Testis (tissue), 2 donors: ENCODE measurements around the gene ARHGDIA.

Experiments
- CTCF ChIP-seq, 3 experiments: fragments of 450-650 bp in 2 of 3; fragments of 200-600 bp in 1 of 3; sonication (generic) in 1 of 3; IDR thresholded peaks; one replicate each; pipeline ENCODE4 v1.5.1; 2016 to 2019; ENCODE audit warnings: antibody characterized with exemption in 3 of 3, mild to moderate bottlenecking in 2 of 3, moderate library complexity in 1 of 3
- POLR2A ChIP-seq: fragments of 450-650 bp; IDR thresholded peaks from one replicate; pipeline ENCODE4 v1.6.1; 2017; ENCODE audit warnings: antibody characterized with exemption, mild to moderate bottlenecking, moderate library complexity

GRCh38 chr17:81911277-81911961 is 40.3 kb upstream of the ARHGDIA start, which contains the start of gene PCYT2:
- no peak for TF ChIP-seq CTCF (IDR thresholded peaks at IDR 0.05)
- no peak for TF ChIP-seq POLR2A
